GF-D8 (cell line): ENCODE measurements around the gene RGS6.

ENCODE experiments used
- DNase-seq: peaks from one replicate; lab custom pipeline; 2025; lab: John Stamatoyannopoulos, UW

Gene RGS6

GRCh38 chr14:71947947-71948500 lies 15.8 kb downstream of the RGS6 start:
- DNase-seq = no peak

- no peak for DNase-seq
These were observed 20.4 kb downstream of the RGS6 start for GRCh38 chr14:71952381-71953363.

- DNase-seq = no peak
These were observed 24.8 kb downstream of the RGS6 start for GRCh38 chr14:71956920-71957563.

- no peak for DNase-seq
These were observed 26.8 kb downstream of the RGS6 start for GRCh38 chr14:71959055-71959454.

- no peak for DNase-seq
These were observed 28.5 kb downstream of the RGS6 start for GRCh38 chr14:71960494-71961353.

GRCh38 chr14:71961972-71962371 lies 29.7 kb downstream of the RGS6 start:
- DNase-seq = no peak

GRCh38 chr14:71964716-71965115 lies 32.5 kb downstream of the RGS6 start:
- no peak for DNase-seq

GRCh38 chr14:71966528-71966927 lies 34.3 kb downstream of the RGS6 start:
- DNase-seq = no peak

GRCh38 chr14:71967704-71968103 lies 35.5 kb downstream of the RGS6 start:
- DNase-seq = no peak

- DNase-seq = no peak
These were observed 38.0 kb downstream of the RGS6 start for GRCh38 chr14:71970272-71970671.

- DNase-seq = no peak
These were observed 53.4 kb downstream of the RGS6 start for GRCh38 chr14:71985538-71986189.

GRCh38 chr14:71988476-71988875 lies 56.2 kb downstream of the RGS6 start:
- no peak for DNase-seq

- no peak for DNase-seq
These were observed 56.7 kb downstream of the RGS6 start for GRCh38 chr14:71988939-71989338.

- no peak for DNase-seq
These were observed 62.2 kb downstream of the RGS6 start for GRCh38 chr14:71994416-71994815.

GRCh38 chr14:71995741-71996140 lies 63.5 kb downstream of the RGS6 start:
- no peak for DNase-seq

GRCh38 chr14:71996610-71997009 lies 64.4 kb downstream of the RGS6 start:
- DNase-seq = no peak

- DNase-seq = no peak
These were observed 68.7 kb downstream of the RGS6 start for GRCh38 chr14:72000907-72001306.

- no peak for DNase-seq
These were observed 70.5 kb downstream of the RGS6 start for GRCh38 chr14:72002731-72003130.

- no peak for DNase-seq
These were observed 76.4 kb downstream of the RGS6 start for GRCh38 chr14:72008666-72009065.

GRCh38 chr14:72010474-72010873 lies 78.2 kb downstream of the RGS6 start:
- no peak for DNase-seq

- DNase-seq = no peak
These were observed 81.6 kb downstream of the RGS6 start for GRCh38 chr14:72013721-72014345.
